CD4-positive, alpha-beta T cell treated with Interleukin-15 for 4 hours (primary cell): ENCODE measurements around the gene VPS35.
"Not testable (repeated sequence)": the region's sequence is repeated elsewhere in the genome, so short reads cannot be mapped to it uniquely, and the experiment has no call there.

Source experiments
- DNase-seq: peaks from one replicate; pipeline ENCODE4 v3.0.0-alpha.2; 2020; ENCODE audit warnings: low spot score

Gene VPS35

GRCh38 chr16:46712911-46713310 is 23.9 kb upstream of the VPS35 start:
- DNase-seq = no peak

- no peak for DNase-seq
Observed at GRCh38 chr16:46711106-46712058, 22.4 kb upstream of the VPS35 start.

- no peak for DNase-seq
Observed at GRCh38 chr16:46709469-46710005, 20.6 kb upstream of the VPS35 start.

- DNase-seq = no peak
Observed at GRCh38 chr16:46706642-46707041, 17.7 kb upstream of the VPS35 start.

- DNase-seq = no peak
Observed at GRCh38 chr16:46702030-46702429, 13.1 kb upstream of the VPS35 start.

- DNase-seq = no peak
Observed at GRCh38 chr16:46701615-46702014, 12.6 kb upstream of the VPS35 start.

- DNase-seq = no peak
Observed at GRCh38 chr16:46700048-46700447, 11.1 kb upstream of the VPS35 start.

GRCh38 chr16:46696957-46697356 is 8.0 kb upstream of the VPS35 start:
- no peak for DNase-seq

GRCh38 chr16:46695937-46696336 is 7.0 kb upstream of the VPS35 start:
- DNase-seq = no peak

GRCh38 chr16:46693598-46693997 is 4.6 kb upstream of the VPS35 start:
- DNase-seq = no peak

GRCh38 chr16:46691726-46692125 is 2.7 kb upstream of the VPS35 start:
- DNase-seq = no peak

- DNase-seq = no peak
Observed at GRCh38 chr16:46690281-46691178, 1.6 kb upstream of the VPS35 start.

GRCh38 chr16:46689365-46690280 is 645 bp upstream of the VPS35 start, which contains the start of gene ORC6:
TSS of gene ORC6 (plus strand) at chr16:46689659. CDS start at chr16:46689706, 47 bp downstream.
- peak; percentile 96 for DNase-seq

GRCh38 chr16:46688101-46688653 is 801 bp downstream of the VPS35 start:
- DNase-seq = peak; percentile 76

- no peak for DNase-seq
Observed at GRCh38 chr16:46687486-46687885, 1.5 kb downstream of the VPS35 start.

GRCh38 chr16:46686815-46687473 is 2.0 kb downstream of the VPS35 start:
- DNase-seq = no peak

GRCh38 chr16:46681867-46682266 is 7.1 kb downstream of the VPS35 start:
- not testable (repeated sequence) for DNase-seq

GRCh38 chr16:46677943-46678342 is 11.0 kb downstream of the VPS35 start:
- DNase-seq = not testable (repeated sequence)

GRCh38 chr16:46673320-46674013 is 15.5 kb downstream of the VPS35 start:
- peak; percentile 49 for DNase-seq

GRCh38 chr16:46662123-46662522 is 26.9 kb downstream of the VPS35 start:
- no peak for DNase-seq
